Pons (tissue), 1 donor: ENCODE data around the gene NT5DC1.

ENCODE experiments used
- DNase-seq: peaks from one replicate; pipeline ENCODE4 v3.0.0-alpha.2; 2016; ENCODE audit warnings: low spot score

NT5DC1 gene

DNA sequence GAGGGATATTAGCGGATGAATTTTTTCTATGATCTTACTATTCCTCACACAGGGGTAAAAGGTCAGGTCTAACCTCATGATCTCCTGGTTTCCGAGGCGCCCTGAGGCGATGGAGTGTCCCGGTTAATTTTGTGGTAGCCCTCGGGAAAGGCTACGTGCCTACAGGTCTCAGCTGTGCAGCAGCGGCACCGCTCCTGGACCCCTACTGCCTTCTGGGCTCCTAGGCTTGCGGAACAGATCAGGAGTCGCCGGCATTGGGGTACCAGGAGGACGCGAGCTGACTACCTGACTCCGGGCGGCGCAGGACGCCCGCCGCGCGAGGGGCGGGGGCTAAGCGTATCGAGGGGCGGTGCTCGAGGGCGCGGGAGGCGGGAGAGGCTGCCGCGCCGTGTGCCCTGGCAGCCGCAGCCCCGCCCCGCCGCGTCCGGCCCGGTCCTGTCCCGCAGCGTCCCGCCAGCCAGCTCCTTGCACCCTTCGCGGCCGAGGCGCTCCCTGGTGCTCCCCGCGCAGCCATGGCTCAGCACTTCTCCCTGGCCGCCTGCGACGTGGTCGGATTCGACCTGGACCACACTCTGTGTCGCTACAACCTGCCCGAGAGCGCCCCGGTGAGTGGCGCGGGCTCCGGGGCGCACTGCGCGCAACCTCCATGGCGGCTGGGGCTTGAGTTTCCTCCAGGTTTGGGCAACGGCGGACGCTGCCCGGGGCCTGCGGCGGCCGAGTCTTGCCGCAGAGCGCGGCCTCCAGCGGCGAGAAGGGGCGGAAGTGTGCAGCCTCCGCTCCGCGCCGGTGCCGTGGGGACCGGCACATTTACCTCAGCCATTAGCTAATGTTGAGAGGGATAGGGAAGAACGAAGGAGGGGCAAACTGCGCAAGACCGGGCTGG, at the start of gene NT5DC1:
Gene NT5DC1, plus strand, starts transcription at position 435 of the 883 bp plus-strand sequence. Its CDS starts 78 bp downstream, at position 513.
- peak; percentile 82 for DNase-seq

DNA sequence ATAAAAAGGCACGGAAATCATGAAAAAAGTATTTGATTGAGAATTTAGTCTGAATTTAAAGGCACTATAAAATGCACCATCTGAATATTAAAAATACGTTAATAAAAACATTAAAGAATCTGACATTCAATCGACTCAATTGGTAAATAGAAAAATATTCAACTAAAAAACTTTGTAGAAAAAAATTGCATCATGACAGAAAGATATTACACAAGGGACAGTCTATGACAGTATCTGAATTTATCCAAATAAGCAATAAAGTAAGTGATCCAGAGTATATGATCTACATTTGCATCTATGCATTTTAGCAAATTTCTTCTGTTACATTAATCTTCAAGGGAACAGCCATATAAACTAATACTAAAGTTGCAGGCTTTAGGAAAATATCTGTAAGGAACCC, 49.4 kb upstream of the NT5DC1 start:
- DNase-seq: no peak

DNA sequence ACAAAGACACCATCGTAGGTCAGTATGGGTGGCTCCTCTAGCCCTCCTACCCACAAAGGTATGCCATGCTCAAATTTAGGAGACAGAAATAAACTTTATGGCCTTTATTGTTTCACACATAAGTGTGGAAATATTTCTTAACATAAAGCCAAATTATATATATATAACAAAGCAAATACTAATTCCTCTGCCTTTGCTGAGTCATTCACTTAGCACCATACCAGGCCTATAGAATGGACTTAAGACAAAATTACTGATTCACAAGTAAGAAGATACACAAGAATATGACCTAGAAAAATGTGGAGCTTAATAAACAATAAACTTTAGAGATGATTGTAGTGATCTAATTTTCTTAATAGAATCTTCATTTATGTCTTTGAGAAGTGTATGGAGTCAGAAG, 45.1 kb upstream of the NT5DC1 start:
- no peak for DNase-seq

DNA sequence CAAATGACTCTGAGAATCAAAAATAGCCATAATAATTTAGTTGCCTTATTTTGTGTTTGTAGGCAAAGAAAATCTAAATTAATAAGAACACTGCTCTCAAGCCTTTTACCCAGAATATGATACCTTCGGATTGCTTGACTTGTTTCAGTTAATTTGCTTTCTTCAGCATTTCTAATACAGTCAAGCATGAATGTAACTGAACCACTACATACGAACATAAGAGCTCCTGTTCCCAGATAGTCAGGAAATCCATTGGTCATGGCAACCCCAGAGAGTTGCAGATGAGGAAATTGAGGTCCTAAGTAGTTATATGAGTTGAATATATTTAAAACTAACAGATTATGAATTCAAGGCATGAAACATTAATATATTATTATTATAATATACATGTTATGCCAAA, 42.9 kb upstream of the NT5DC1 start:
- DNase-seq: no peak

DNA sequence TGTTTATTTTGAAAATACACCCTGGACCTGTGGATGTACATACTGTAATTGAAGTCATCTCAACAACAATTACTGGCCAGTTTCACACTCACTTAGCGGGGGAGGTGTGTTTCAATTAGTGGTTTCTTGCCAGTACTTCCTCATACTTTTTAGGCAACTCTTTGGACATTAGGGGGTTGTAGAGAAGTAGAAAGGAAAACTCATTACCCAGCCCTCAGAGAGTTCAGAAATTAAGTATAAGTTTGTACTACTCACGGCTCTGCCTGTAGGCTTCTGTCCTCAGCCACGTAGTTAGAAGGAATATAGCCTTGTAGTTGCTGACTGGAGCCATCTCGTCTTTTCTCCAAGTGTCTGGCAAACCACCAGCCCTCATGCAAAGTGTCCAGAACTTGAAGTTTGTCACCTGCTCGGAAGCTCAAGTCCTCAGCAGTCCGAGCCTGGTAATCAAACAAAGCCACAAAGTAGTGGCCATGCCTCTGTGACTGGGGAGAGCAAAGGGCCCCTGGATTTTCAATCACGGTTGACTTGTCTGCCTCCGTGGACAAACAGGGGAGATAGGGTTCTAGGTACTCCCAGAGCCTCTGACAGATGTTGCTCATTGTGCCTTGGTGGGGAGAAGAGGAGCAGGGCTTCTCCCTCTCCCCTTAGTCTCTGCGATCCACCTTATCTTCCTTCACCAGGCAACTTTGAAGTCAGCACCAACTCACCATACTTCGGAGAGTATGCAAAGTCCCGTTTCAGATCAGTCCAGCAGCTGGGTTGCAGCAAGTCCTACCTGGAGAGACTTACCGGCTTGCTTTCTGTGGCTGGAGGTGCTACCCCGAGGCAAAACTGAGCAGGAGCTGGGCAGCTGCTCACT, 40.7 kb upstream of the NT5DC1 start:
- no peak for DNase-seq

DNA sequence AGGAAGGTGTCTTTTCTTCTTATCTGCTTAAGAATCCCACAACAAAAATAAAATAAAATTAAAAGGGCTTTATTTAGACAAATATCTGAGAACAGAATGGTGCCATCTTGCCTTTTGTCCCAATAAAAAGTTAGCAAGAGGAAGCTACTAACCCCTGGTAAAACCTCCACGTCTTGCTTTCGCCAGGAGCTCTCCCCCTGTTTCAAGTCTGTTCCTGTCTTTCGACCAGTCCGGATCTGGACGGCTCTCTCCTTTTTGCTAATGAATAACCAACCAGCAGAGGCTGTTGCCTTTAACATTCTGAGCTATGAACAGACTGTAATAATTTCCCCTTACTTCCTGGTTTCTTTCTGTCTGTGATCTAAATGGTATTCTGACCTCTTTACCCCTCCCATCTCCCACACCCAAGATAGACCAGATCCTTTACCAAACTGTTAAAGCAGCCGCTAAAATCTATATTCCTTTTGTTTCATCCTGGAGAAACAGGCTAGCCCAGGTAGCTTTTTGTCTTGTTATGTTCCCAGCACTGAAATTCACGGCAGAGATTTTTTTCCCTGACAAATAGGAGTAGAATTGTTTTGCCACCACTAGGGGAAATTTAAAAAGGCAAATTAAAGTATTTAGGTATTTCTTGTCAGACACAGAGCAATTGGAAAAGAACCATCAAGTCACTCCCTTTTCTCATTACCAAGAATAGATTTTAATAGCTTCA, 39.9 kb upstream of the NT5DC1 start, which contains the start of gene FRK:
Gene FRK, minus strand, starts transcription at position 320 of the 712 bp plus-strand sequence. CDS start 580 bp downstream, outside the sequence.
- DNase-seq: peak; percentile 29

DNA sequence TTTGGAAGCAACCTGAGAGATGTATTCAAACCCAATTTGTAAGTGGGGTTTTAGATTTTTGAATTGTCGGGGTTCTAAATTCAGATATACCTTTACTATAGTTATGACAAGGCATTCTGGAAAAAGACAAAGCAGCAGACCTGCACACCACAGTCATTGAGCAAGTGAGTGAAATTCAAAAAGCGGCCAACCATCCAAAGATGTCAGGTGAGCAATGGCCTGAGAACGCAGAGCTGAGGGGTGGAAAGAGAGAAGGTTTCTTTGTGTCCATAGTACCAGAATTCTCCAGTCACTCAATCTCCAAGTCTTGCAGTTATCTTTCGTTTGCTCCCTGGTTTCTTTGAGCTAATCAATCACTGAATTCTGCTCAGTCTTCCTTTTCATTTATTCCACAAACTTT, 38.2 kb upstream of the NT5DC1 start:
- no peak for DNase-seq

DNA sequence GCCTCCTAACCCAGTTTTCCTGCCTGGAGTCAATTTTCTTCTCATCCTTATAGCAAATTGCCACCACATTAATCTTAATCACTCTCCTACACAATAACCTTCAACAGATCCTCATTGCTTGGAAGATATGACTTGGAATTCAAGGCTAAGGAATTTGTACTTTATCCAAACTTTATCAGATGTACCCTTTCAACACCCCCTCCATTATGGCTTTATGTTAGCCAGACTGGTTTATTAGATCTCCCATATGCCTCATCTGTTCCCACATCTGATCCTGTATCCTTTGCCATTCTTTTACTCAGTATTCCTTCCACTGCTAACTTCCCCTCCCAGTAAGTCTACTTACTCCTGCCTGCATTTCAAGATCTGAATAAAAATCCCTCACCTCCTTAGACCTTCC, 36.0 kb upstream of the NT5DC1 start:
- DNase-seq: no peak

DNA sequence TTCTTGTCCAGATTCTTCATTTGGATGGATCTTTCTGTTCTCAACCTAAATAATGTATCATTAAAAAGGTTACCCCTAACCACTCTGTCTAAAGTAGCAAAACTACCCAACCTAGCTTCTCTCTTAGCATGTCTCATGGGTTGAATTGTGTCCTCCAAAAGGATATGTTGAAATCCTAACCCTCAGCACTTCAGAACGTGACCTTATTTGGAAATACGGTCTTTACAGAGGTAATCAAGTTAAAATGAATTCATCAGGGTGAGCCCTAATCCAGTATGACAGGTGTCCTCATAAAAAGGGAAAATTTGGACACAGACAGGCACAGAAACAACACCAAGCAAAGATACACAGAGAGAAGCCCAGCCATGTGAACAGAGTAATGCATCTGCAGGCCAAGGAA, 33.9 kb upstream of the NT5DC1 start:
- no peak for DNase-seq

DNA sequence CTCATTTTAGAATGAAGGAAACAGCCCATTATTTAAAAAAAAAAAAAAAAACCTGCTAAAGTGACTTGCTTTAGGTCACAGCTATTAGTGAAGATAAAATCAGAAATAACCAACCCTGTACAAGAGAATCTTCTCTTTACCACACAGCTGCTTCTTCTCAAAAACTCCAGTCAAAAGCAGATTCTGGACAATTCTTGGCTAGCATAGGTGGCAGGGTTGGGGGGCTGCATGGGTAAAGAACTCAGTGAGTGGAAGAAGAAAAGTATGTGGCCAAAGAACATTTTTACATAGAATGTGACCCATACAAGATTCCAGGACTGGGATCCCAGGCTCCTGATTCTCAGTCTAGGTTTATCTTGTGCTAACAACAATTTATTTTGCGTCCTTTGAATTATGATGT, 30.6 kb upstream of the NT5DC1 start:
- DNase-seq: no peak

DNA sequence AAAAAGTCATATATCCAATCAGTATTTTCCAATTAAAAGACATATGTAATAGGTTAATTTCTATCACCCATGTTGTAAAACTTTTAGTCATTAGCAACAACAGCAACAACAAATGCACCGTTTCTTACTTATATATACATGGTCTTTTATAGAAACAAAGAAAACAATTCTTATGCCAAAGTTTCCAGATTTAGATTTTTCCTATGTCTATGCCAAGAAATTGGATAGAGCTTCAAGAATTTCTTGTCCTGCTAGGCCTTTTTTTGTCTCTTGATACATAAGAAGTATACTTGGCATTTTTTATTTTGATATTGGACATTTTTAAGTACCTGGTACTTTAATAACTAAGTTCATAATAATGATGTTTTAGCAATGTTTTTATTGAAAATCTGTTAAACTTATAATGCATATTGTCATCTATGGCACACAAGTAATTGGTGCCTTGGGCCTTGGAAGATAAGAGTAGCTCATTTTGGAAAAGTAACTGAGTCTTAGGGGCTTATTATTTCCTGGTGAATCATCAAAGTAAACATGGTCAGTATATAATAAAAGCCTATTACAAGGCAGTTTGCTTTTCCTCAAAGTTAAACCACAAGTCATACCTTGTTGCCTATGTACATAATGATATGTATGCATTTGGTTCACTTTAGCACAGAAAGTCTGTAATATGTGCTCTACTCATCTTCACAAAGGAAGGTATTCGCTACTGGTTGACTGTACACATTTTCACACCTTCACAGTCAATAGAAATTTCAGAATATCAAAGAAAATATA, 29.9 kb upstream of the NT5DC1 start:
- DNase-seq: no peak

DNA sequence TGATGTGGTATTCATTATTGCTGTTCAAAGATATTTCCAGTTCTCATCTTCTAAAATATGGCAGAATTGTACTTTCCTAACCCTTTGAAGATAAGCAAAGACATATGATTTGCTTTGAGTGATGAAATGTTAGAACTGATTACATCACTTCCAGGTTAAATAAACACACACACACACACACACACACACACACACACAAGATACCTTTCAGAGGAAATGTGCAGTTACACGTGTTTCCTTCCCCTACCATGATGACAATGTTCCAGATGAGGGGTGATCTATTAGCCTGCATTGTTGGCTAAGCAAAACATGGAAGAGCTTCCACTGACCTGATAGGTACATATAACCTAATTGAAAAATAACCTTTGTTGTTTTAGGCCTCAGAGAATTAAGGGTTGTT, 28.3 kb upstream of the NT5DC1 start:
- DNase-seq: no peak

DNA sequence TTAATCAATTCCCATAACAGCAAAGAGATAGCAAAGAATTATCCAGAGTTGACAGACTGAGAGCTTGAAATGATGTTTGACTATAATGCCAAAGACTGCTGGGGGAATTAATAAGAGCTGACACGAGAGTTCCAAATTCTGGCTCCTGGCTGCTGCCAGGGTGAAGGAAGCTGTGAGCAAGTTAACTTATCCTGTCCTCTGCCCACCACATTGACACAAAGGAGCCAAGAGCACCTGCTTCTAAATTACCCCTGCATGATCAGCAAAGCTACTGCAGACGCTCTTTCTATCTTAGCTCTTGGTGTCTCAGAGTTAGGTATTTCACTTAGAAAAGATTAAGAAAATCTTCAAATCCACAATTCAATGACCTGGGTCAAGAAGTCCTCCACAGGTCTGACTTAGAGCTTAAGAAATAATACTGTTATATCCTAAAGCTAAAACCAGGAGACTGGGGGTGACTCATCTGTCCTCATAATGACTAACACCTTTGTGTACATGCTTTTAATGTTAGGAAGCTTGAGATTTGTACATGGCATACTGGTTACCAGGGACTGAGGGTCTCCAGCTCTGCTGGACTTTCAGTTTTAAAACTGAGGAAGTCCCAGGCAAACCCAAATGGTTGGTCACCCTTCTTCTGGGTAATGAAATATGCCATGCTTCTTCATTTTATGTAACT, 26.8 kb upstream of the NT5DC1 start:
- no peak for DNase-seq

DNA sequence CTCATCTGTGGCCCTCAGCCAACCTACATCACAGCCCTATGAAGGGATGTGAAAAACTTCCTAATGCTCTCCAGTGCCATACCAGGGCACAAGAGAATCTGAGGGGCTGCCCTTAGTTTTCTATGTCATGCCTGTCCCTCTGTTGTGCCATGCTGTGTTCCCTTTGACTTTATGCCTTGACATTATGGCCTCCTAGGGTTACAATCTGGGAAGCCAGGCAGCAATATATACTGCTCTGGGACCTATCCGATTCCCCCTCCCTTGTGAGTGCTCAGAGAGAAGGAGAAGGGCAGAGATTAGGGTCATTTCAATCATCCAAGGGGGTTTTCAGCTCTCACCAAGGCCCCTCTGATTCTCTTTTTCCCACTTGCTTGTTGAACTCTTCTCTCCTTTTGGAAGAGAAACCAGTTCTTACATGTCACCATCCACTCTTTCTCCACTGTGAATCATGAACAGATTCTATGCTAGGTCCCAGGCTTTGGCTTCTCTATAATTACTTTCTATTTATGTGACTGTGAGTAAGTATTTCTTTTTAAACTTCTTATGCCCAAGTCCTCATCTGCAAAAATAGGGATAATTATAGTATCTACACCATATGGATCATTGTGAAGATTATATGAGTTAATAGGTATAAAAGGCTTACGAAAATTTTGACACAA, 25.8 kb upstream of the NT5DC1 start:
- no peak for DNase-seq

DNA sequence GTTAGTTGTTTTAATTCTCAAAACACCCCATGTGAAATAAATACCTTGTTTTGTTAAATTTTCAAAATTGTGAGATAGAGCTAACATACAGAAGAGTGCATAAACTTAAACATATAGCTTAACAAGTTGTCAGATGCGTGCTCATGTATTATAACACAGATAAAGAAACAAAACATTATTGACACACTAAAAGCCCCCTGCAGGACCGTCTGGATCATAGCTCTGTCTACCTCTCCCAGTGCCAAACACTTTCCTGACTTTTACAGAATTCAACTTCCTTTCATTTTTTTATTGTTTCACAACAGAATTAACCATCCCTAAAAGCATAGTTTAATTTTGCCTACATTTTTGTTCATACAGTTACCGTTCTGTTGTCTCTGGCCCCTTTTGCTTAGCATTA, 22.1 kb upstream of the NT5DC1 start:
- DNase-seq: no peak

DNA sequence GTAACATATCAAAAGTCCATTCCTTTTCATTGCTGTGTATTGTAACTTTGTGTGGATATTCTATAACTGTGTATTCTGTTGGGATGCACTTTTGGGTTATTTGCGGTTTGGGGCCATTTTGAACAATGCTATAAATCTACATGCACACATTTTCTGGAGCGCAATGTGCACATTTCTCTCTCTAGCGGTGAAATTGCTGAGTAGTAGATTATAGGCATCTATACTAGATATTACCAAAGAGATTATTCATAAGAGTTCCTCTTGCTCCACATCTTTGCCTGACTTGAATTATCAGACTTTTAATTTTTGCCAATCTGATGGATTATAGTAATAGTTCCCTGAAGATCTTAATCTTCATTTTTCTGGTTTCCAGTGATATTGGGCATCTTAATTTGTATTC, 21.7 kb upstream of the NT5DC1 start:
- DNase-seq: no peak

DNA sequence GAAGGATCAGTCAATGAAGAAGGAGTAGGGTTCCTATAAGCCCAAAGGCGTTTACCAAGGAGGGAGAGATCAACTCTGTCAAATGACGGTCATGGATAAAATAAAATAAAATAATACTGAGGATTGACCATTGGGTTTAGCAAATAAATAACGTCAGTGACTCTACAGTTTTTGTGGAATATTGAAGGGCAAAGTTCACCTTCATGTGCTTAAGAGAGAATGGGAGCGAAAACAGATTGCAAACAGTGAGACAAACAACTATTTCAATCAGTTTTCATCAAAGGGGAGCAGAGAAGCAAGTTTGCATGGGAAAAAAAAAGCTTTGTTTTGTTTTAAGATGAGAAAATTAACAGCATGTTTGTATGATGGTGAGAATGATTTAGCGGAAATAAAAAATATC, 17.6 kb upstream of the NT5DC1 start:
- DNase-seq: no peak

DNA sequence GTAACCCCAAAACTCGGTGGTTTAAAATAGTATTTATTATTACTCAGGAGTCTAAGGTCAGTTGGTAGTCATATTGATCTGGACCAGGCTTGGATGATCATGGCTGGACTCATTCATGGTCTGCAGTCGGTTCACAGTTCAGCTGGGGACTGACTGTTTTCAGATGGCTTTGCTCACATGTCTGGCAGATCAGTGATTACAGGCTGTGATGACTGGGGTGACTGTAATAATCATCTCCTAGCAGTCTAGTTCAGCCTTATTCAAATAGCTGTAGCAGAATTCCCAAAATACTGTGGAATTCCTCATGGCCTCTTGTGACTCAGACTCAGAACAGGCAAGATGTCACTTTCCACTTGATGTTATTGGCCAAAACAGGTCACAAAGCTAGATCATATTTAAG, 16.4 kb upstream of the NT5DC1 start:
- DNase-seq: no peak

DNA sequence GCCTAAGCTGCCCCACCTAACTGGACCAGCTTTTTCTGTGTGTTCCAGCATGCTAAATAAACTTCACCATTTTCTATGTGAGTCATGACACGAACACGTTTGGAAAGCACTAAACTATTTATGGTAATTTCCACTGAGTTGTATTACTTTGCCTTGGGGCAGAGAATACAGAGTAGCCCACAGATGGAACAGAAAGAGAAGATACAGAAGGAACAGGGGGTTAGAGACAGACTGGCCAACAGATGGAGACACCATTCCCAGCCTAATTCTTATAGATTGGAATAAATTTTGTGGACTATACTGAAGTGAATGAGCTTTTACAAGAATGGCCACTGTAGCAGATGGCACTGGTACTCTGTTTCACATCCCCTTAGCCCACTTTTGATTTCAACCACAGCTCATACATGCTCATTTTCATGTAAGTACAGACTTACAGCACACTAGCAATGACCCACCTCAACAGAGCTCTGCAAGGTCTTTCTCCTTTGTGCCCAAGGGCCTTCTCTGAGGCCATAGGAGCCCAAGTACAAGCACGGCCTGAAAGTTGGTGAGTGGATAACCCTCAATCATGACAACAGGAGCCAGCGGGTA, 13.1 kb upstream of the NT5DC1 start:
- no peak for DNase-seq

DNA sequence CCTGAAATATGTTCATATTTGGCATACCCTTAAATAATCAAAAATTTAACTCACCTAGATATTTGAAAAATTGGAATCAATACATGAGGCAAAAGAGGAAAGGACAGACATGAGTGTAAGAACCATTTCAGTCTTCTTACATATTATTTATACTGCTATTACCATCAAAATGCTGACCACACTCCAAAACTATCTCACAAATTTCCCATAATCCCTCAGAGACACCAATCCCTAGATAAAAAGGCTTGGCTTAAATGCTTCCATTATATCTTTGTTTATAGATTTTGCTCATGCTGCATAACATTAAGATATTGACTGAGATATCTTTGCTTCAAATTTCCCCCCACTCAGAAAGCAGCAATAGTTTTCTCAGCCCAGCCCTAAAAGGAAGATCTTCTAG, 11.7 kb upstream of the NT5DC1 start:
- no peak for DNase-seq
